ENCODE data around the gene PPFIA1. TPM values are rescaled to one million over a fixed set of nuclear protein-coding genes. Genes with fewer than 3 reads are reported as not detected.
"Not testable (repeated sequence)": the region's sequence is repeated elsewhere in the genome, so short reads cannot be mapped to it uniquely, and the experiment has no call there.

The PPFIA1 gene
- total RNA-seq, 2 experiments from 2014 or later, result 34.6 to 53.9 TPM

DNA sequence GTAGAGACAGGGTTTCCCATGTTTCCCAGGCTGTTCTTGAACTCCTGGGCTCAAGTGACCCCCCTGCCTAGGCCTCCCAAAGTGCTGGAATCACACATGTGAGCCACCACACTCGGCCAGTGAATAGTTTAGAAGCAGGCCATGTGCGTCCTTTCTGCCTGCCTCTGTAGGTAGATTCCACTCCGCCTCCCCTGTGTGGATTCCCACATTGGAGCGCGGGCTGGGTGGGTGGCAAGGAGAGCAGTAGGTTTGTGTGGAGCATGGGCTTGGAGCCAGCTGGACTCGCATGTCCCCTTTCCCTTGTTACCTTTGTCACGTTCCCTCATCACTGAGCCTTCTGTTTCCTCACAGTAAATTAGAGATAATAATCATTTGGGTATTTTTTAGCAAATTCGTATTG is 21.7 kb downstream of the PPFIA1 start:
- BruUV-seq (replicated peaks), result no TSS peak
- no peaks in the 10 kb centered on the region for H3K4me1 ChIP-seq (ENCODE audit: insufficient read depth, low read length, poor library complexity, severe bottlenecking)
- no peaks in the 10 kb centered on the region for H3K79me2 ChIP-seq (ENCODE audit: insufficient read depth, low read depth, low read length)
- ChIA-PET POLR2A (no interaction called here), CTCF (ENCODE audit: unreplicated experiment) (no interaction called here)
- H2AFZ ChIP-seq (ENCODE audit: low read length), result no peak overlapping the region
- no peaks in the 10 kb centered on the region for H3K9me2 ChIP-seq (ENCODE audit: insufficient read depth, low read length)
- TF ChIP-seq, protein P1, sequence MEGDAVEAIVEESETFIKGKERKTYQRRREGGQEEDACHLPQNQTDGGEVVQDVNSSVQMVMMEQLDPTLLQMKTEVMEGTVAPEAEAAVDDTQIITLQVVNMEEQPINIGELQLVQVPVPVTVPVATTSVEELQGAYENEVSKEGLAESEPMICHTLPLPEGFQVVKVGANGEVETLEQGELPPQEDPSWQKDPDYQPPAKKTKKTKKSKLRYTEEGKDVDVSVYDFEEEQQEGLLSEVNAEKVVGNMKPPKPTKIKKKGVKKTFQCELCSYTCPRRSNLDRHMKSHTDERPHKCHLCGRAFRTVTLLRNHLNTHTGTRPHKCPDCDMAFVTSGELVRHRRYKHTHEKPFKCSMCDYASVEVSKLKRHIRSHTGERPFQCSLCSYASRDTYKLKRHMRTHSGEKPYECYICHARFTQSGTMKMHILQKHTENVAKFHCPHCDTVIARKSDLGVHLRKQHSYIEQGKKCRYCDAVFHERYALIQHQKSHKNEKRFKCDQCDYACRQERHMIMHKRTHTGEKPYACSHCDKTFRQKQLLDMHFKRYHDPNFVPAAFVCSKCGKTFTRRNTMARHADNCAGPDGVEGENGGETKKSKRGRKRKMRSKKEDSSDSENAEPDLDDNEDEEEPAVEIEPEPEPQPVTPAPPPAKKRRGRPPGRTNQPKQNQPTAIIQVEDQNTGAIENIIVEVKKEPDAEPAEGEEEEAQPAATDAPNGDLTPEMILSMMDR (conservative IDR thresholded peaks at IDR 0.05; ENCODE audit: low read length), result no peak
- no peak for TF ChIP-seq EZH2phosphoT487 (IDR thresholded peaks at IDR 0.05; ENCODE audit: borderline replicate concordance, low read depth, low read length)
- no peaks in the 10 kb centered on the region for H3K9me3 ChIP-seq (ENCODE audit: low read length)
- no peak for DNase-seq (ENCODE audit: low spot score)
- H3K4me3 ChIP-seq (ENCODE audit: low read depth, low read length, poor library complexity, severe bottlenecking), result no peak overlapping the region
- intact Hi-C loops (cut with micrococcal nuclease; ENCODE audit: unreplicated experiment), result no loop called here
- no peak overlapping the region for H3K27ac ChIP-seq (ENCODE audit: low read depth, low read length, poor library complexity, severe bottlenecking)
- no peaks in the 10 kb centered on the region for H4K20me1 ChIP-seq (ENCODE audit: insufficient read depth, low read length)
- H3K36me3 ChIP-seq (ENCODE audit: insufficient read depth, low read length), result peaks cover 72% of the 10 kb centered on the region
- H3K4me2 ChIP-seq (ENCODE audit: low read length), result no peak overlapping the region

- H3K4me1 ChIP-seq (ENCODE audit: insufficient read depth, low read length, poor library complexity, severe bottlenecking), result peaks cover 2% of the 10 kb centered on the region
- no peak overlapping the region for H2AFZ ChIP-seq (ENCODE audit: low read length)
- TF ChIP-seq, protein P1 (conservative IDR thresholded peaks at IDR 0.05; ENCODE audit: low read length), result no peak
- TF ChIP-seq EZH2phosphoT487 (IDR thresholded peaks at IDR 0.05; ENCODE audit: borderline replicate concordance, low read depth, low read length), result no peak
- ChIA-PET CTCF (ENCODE audit: unreplicated experiment) (no interaction called here), POLR2A (no interaction called here)
- H3K4me3 ChIP-seq (ENCODE audit: low read depth, low read length, poor library complexity, severe bottlenecking), result no peak overlapping the region
- no peak for DNase-seq (ENCODE audit: low spot score)
- no peaks in the 10 kb centered on the region for H4K20me1 ChIP-seq (ENCODE audit: insufficient read depth, low read length)
- no peak overlapping the region for H3K4me2 ChIP-seq (ENCODE audit: low read length)
- H3K9me3 ChIP-seq (ENCODE audit: low read length), result no peaks in the 10 kb centered on the region
- no peak overlapping the region for H3K27ac ChIP-seq (ENCODE audit: low read depth, low read length, poor library complexity, severe bottlenecking)
- no TSS peak for BruUV-seq (replicated peaks)
- peaks cover 72% of the 10 kb centered on the region for H3K36me3 ChIP-seq (ENCODE audit: insufficient read depth, low read length)
- intact Hi-C loops (cut with micrococcal nuclease; ENCODE audit: unreplicated experiment), result no loop called here
- H3K9me2 ChIP-seq (ENCODE audit: insufficient read depth, low read length), result no peaks in the 10 kb centered on the region
- no peaks in the 10 kb centered on the region for H3K79me2 ChIP-seq (ENCODE audit: insufficient read depth, low read depth, low read length)
Measured at GRCh38 chr11:70292863-70293262, 22.4 kb downstream of the PPFIA1 start.

DNA sequence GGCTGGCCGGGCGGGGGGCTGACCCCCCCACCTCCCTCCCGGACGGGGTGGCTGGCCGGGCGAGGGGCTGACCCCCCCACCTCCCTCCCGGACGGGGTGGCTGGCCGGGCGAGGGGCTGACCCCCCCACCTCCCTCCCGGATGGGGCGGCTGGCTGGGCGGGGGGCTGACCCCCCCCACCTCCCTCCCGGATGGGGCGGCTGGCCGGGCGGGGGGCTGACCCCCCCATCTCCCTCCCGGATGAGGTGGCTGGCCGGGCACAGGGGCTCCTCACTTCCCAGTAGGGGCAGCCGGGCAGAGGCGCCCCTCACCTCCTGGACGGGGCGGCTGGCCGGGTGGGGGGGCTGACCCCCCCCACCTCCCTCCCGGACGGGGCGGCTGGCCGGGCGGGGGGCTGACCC is 24.7 kb downstream of the PPFIA1 start:
- POLR2A ChIA-PET; H3K4me2 ChIP-seq (ENCODE audit: low read length); H3K4me3 ChIP-seq (ENCODE audit: low read depth, low read length, poor library complexity, severe bottlenecking); BruUV-seq (replicated peaks); CTCF ChIA-PET (ENCODE audit: unreplicated experiment); H3K9me3 ChIP-seq (ENCODE audit: low read length); H3K4me1 ChIP-seq (ENCODE audit: insufficient read depth, low read length, poor library complexity, severe bottlenecking); H3K79me2 ChIP-seq (ENCODE audit: insufficient read depth, low read depth, low read length); H3K27ac ChIP-seq (ENCODE audit: low read depth, low read length, poor library complexity, severe bottlenecking); H2AFZ ChIP-seq (ENCODE audit: low read length); DNase-seq (ENCODE audit: low spot score); intact Hi-C loops (cut with micrococcal nuclease; ENCODE audit: unreplicated experiment); H4K20me1 ChIP-seq (ENCODE audit: insufficient read depth, low read length); H3K9me2 ChIP-seq (ENCODE audit: insufficient read depth, low read length): not testable (repeated sequence)
- H3K36me3 ChIP-seq (ENCODE audit: insufficient read depth, low read length), result peaks cover 71% of the 10 kb centered on the region
